HEK293 (cell line): Measurements from ENCODE around the gene SPTBN5.

Source experiments
- CTCF ChIP-seq: fragments of 450-650 bp; formaldehyde crosslinking; IDR thresholded peaks from 2 replicates; pipeline ENCODE4 v1.5.1; 2016; ENCODE audit warnings: missing biosample characterization, missing genetic modification characterization
- ZFP3 ChIP-seq: fragments of 450-650 bp; formaldehyde crosslinking; IDR thresholded peaks from 2 replicates; pipeline ENCODE4 v1.5.1; 2016; ENCODE audit warnings: low read depth, missing biosample characterization, missing genetic modification characterization
- ZFP37 ChIP-seq: fragments of 450-650 bp; formaldehyde crosslinking; IDR thresholded peaks from 2 replicates; pipeline ENCODE4 v1.5.1; 2016; ENCODE audit warnings: missing biosample characterization, missing genetic modification characterization
- ZNF10 ChIP-seq: fragments of 450-650 bp; formaldehyde crosslinking; IDR thresholded peaks from 2 replicates; pipeline ENCODE4 v1.5.1; 2017; ENCODE audit warnings: missing biosample characterization, missing genetic modification characterization
- ZNF23 ChIP-seq: fragments of 450-650 bp; formaldehyde crosslinking; IDR thresholded peaks from 2 replicates; pipeline ENCODE4 v1.5.1; 2016; ENCODE audit warnings: missing biosample characterization, missing genetic modification characterization, borderline replicate concordance
- ZNF24 ChIP-seq: fragments of 450-650 bp; formaldehyde crosslinking; IDR thresholded peaks from 2 replicates; pipeline ENCODE4 v1.5.1; 2016; ENCODE audit warnings: missing biosample characterization, missing genetic modification characterization
- ZNF391 ChIP-seq: fragments of 450-650 bp; formaldehyde crosslinking; IDR thresholded peaks from 2 replicates; pipeline ENCODE4 v1.5.1; 2016; ENCODE audit warnings: low read depth, missing biosample characterization, missing genetic modification characterization, borderline replicate concordance
- ZNF404 ChIP-seq: fragments of 450-650 bp; formaldehyde crosslinking; IDR thresholded peaks from 2 replicates; pipeline ENCODE4 v1.5.1; 2017; ENCODE audit warnings: missing biosample characterization, missing genetic modification characterization
- ZNF830 ChIP-seq: fragments of 450-650 bp; IDR thresholded peaks from 2 replicates; pipeline ENCODE4 v1.5.0; 2018; ENCODE audit warnings: missing biosample characterization, missing genetic modification characterization, low read depth, mild to moderate bottlenecking, moderate library complexity
- TF ChIP-seq, protein P1 (sequence below): fragments of 450-650 bp; formaldehyde crosslinking; IDR thresholded peaks from 2 replicates; pipeline ENCODE4 v1.5.1; 2017; ENCODE audit warnings: missing biosample characterization, mild to moderate bottlenecking, missing genetic modification characterization, moderate library complexity
- TF ChIP-seq, protein P2 (sequence below): fragments of 450-650 bp; formaldehyde crosslinking; IDR thresholded peaks from 2 replicates; pipeline ENCODE4 v1.5.1; 2016; ENCODE audit warnings: missing biosample characterization, missing genetic modification characterization

DNA sequence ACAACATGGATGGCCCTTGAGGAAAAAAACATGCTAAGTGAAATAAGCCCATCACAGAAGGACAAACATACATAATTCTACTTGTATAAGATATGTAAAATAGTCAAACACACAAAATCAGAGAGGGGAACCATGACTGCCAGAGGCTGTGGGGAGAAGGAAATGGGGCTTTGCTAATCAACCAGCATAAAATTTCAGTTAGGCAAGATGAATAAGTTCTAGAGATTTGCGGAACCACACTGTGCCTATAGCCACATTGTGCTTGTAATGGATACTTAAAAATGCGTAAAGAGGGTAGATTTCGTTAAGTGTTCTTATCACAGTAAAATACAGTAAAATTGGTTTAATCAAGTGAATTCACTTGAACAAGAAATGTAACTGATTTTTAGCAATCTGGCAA is 33.7 kb upstream of the SPTBN5 start:
- TF ChIP-seq ZNF391 (tag by site-specific recombination): no peak
- no peak for TF ChIP-seq ZNF23 (tag by site-specific recombination)
- no peak for TF ChIP-seq CTCF
- TF ChIP-seq, protein P1, sequence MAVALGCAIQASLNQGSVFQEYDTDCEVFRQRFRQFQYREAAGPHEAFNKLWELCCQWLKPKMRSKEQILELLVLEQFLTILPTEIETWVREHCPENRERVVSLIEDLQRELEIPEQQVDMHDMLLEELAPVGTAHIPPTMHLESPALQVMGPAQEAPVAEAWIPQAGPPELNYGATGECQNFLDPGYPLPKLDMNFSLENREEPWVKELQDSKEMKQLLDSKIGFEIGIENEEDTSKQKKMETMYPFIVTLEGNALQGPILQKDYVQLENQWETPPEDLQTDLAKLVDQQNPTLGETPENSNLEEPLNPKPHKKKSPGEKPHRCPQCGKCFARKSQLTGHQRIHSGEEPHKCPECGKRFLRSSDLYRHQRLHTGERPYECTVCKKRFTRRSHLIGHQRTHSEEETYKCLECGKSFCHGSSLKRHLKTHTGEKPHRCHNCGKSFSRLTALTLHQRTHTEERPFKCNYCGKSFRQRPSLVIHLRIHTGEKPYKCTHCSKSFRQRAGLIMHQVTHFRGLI (tag by site-specific recombination): no peak
- no peak for TF ChIP-seq ZNF404 (tag by site-specific recombination)
- TF ChIP-seq ZNF830: no peak
- TF ChIP-seq, protein P2, sequence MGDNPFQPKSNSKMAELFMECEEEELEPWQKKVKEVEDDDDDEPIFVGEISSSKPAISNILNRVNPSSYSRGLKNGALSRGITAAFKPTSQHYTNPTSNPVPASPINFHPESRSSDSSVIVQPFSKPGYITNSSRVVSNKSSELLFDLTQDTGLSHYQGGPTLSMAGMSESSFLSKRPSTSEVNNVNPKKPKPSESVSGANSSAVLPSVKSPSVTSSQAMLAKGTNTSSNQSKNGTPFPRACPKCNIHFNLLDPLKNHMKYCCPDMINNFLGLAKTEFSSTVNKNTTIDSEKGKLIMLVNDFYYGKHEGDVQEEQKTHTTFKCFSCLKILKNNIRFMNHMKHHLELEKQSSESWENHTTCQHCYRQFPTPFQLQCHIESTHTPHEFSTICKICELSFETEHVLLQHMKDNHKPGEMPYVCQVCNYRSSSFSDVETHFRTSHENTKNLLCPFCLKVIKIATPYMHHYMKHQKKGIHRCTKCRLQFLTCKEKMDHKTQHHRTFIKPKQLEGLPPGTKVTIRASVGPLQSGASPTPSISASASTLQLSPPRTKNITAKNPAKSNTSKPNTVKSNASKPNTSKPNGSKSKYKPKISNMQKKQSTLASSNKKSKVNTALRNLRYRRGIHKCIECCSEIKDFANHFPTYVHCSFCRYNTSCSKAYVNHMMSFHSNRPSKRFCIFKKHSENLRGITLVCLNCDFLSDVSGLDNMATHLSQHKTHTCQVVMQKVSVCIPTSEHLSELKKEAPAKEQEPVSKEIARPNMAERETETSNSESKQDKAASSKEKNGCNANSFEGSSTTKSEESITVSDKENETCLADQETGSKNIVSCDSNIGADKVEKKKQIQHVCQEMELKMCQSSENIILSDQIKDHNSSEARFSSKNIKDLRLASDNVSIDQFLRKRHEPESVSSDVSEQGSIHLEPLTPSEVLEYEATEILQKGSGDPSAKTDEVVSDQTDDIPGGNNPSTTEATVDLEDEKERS: no peak
- no peak for TF ChIP-seq ZFP37 (tag by site-specific recombination)
- TF ChIP-seq ZNF10 (tag by site-specific recombination): no peak
- no peak for TF ChIP-seq ZFP3 (tag by site-specific recombination)
- TF ChIP-seq ZNF24: no peak
